DOHH2 (cell line): ENCODE data around the gene SLC9A9.

Source experiments
- H3F3A ChIP-seq: fragments of 200-600 bp; sonication (generic), shearing (Covaris generic); 2 replicates; pipeline ENCODE4 v1.6.0; 2016; ENCODE audit warnings: antibody characterized with exemption, mild to moderate bottlenecking; ENCODE audit not compliant: control insufficient read depth, insufficient read depth
- H3K27ac ChIP-seq: fragments of 200-600 bp; sonication (generic); 2 replicates; pipeline ENCODE4 v1.5.1; 2014; ENCODE audit warnings: low read depth, mild to moderate bottlenecking, low read length, moderate library complexity
- H3K27me3 ChIP-seq: fragments of 200-600 bp; sonication (generic); 2 replicates; pipeline ENCODE4 v1.6.1; 2014; ENCODE audit warnings: mild to moderate bottlenecking, low read length, mixed read lengths; ENCODE audit not compliant: control insufficient read depth
- H3K36me3 ChIP-seq: fragments of 200-600 bp; sonication (generic); 2 replicates; pipeline ENCODE4 v1.6.1; 2014; ENCODE audit warnings: mild to moderate bottlenecking, low read length, moderate library complexity, mixed read lengths; ENCODE audit not compliant: control insufficient read depth
- H3K4me1 ChIP-seq: fragments of 200-600 bp; sonication (generic); 2 replicates; pipeline ENCODE4 v1.6.1; 2014; ENCODE audit warnings: mild to moderate bottlenecking, low read length, mixed read lengths; ENCODE audit not compliant: control insufficient read depth
- H3K4me2 ChIP-seq: fragments of 200-600 bp; sonication (generic); 2 replicates; pipeline ENCODE4 v1.6.0; 2014; ENCODE audit warnings: mild to moderate bottlenecking, low read length, moderate library complexity
- H3K4me3 ChIP-seq: fragments of 200-600 bp; sonication (generic); 2 replicates; pipeline ENCODE4 v1.5.1; 2014; ENCODE audit warnings: mild to moderate bottlenecking, low read length, mixed read lengths
- H3K79me2 ChIP-seq: fragments of 200-600 bp; sonication (generic); 2 replicates; pipeline ENCODE4 v1.6.1; 2014; ENCODE audit warnings: mild to moderate bottlenecking, low read length, mixed read lengths; ENCODE audit not compliant: control insufficient read depth
- H3K9me2 ChIP-seq: fragments of 200-600 bp; sonication (generic); replicated peaks from 2 replicates; pipeline ENCODE4 v1.6.1; 2014; ENCODE audit warnings: mild to moderate bottlenecking, low read length, mixed read lengths; ENCODE audit not compliant: control insufficient read depth
- H3K9me3 ChIP-seq: fragments of 200-600 bp; sonication (generic); 2 replicates; pipeline ENCODE4 v1.6.1; 2014; ENCODE audit warnings: antibody characterized with exemption, low read length, mixed read lengths; ENCODE audit not compliant: control insufficient read depth, insufficient read depth
- H4K20me1 ChIP-seq: fragments of 200-600 bp; sonication (generic); 2 replicates; pipeline ENCODE4 v1.6.0; 2014; ENCODE audit warnings: low read depth, mild to moderate bottlenecking, antibody characterized with exemption, low read length, moderate library complexity; ENCODE audit not compliant: control insufficient read depth, insufficient read depth
- CTCF ChIP-seq: fragments of 200-600 bp; sonication (generic); IDR thresholded peaks from one replicate; pipeline ENCODE4 v1.5.1; 2014; ENCODE audit warnings: antibody characterized with exemption, mild to moderate bottlenecking, low read depth, low read length; ENCODE audit not compliant: poor library complexity, severe bottlenecking
- EZH2phosphoT487 ChIP-seq: fragments of 200-600 bp; sonication (generic); IDR thresholded peaks from 2 replicates; pipeline ENCODE4 v1.6.1; 2017; ENCODE audit warnings: borderline replicate concordance, mild to moderate bottlenecking, antibody characterized with exemption, low read length, moderate library complexity, mixed read lengths

SLC9A9 gene

GRCh38 chr3:143757691-143758090 is 90.6 kb downstream of the SLC9A9 start:
- TF ChIP-seq EZH2phosphoT487 (no peak), CTCF (no peak)
- H3K79me2 ChIP-seq = no peaks in the 10 kb centered on the region
- H3K36me3 ChIP-seq = no peaks in the 10 kb centered on the region
- no peak overlapping the region for H3K4me3 ChIP-seq
- H3K27me3 ChIP-seq = no peaks in the 10 kb centered on the region
- H3K4me1 ChIP-seq = no peaks in the 10 kb centered on the region
- no peaks in the 10 kb centered on the region for H3K9me3 ChIP-seq
- no peaks in the 10 kb centered on the region for H3F3A ChIP-seq
- no peaks in the 10 kb centered on the region for H4K20me1 ChIP-seq
- H3K27ac ChIP-seq = no peak overlapping the region
- no peaks in the 10 kb centered on the region for H3K9me2 ChIP-seq
- H3K4me2 ChIP-seq = no peak overlapping the region

DNA sequence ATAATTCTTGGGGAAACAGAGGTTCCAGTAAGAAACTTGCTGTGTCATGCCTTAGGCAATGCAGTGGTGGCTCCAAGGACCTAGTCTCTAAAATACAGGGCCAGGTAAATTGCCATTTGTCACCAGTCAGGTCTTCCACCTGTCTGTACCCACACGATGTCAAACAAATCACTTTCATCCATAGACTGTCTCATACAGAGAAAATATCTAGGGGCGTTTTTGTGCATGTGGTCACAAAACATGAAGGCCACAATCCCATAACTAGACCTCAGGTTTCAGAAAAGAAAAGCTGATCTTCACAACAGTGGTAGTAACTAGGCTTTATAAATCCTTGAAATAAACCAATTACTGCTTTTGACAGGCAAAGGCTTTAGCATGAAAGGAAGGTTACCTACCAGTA is 92.3 kb downstream of the SLC9A9 start:
- Histone ChIP-seq H3K4me2 (no peak overlapping the region), H3K4me3 (no peak overlapping the region), H3K9me2 (no peaks in the 10 kb centered on the region), H3F3A (no peaks in the 10 kb centered on the region), H3K4me1 (no peaks in the 10 kb centered on the region), H3K9me3 (no peaks in the 10 kb centered on the region), H3K36me3 (no peaks in the 10 kb centered on the region), H3K27ac (no peak overlapping the region), H3K79me2 (no peaks in the 10 kb centered on the region), H3K27me3 (no peaks in the 10 kb centered on the region), H4K20me1 (no peaks in the 10 kb centered on the region)
- TF ChIP-seq EZH2phosphoT487 (no peak), CTCF (no peak)

DNA sequence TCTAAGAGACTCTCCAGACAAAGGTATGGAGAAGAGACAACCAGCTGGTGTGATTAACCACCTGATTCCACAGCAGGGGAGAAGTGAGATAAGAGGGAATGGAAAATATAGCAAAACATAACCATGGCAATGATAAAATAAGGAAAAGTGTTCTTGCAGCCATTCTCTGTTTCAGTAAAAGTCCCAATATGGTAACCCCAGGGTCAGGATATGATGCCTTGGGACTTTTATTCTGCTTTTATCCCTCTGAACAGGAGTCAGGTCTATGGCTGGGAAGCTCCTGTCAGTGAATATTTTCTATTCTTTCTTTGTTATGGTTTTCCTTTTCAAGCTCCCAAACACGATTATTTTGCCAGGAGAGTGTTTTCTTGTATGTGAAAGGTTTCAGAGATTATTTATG is 94.2 kb downstream of the SLC9A9 start:
- Histone ChIP-seq H3K36me3 (no peaks in the 10 kb centered on the region), H3K79me2 (no peaks in the 10 kb centered on the region), H3K9me2 (no peaks in the 10 kb centered on the region), H3K9me3 (no peaks in the 10 kb centered on the region), H3K4me2 (no peak overlapping the region), H3K4me1 (no peaks in the 10 kb centered on the region), H4K20me1 (no peaks in the 10 kb centered on the region), H3K27ac (no peak overlapping the region), H3K27me3 (no peaks in the 10 kb centered on the region), H3K4me3 (no peak overlapping the region), H3F3A (no peaks in the 10 kb centered on the region)
- TF ChIP-seq CTCF = no peak
- TF ChIP-seq EZH2phosphoT487 = no peak

DNA sequence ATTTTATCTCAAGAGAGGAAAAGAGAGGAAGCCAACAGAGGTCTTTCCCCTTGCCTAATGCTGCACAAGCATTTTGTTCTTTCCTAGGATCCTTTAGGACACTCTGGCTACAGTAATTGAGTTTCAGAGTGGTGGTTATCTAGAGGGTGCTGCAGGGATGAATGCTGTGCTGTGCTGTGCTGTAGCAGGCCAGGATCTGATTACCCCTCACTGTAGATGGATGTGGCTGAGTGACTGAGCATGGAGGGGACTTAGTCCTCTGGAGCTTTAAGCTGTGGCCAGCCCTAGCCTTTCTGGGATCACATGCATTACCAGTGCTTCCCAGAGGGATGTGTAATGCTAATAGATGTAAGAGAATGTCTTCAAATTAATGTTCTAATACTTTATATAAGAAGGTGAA is 94.8 kb downstream of the SLC9A9 start:
- TF ChIP-seq CTCF = no peak
- TF ChIP-seq EZH2phosphoT487 = no peak
- Histone ChIP-seq H3K9me2 (no peaks in the 10 kb centered on the region), H3K79me2 (no peaks in the 10 kb centered on the region), H3K4me3 (no peak overlapping the region), H3K27me3 (no peaks in the 10 kb centered on the region), H3K9me3 (no peaks in the 10 kb centered on the region), H4K20me1 (no peaks in the 10 kb centered on the region), H3K36me3 (no peaks in the 10 kb centered on the region), H3K4me2 (no peak overlapping the region), H3F3A (no peaks in the 10 kb centered on the region), H3K27ac (no peak overlapping the region), H3K4me1 (no peaks in the 10 kb centered on the region)
